ENCODE results near the gene RPL35.
A peak's percentile ranks its signal among the peaks of the same experiment; 100 is the strongest.

RPL35 gene

DNA sequence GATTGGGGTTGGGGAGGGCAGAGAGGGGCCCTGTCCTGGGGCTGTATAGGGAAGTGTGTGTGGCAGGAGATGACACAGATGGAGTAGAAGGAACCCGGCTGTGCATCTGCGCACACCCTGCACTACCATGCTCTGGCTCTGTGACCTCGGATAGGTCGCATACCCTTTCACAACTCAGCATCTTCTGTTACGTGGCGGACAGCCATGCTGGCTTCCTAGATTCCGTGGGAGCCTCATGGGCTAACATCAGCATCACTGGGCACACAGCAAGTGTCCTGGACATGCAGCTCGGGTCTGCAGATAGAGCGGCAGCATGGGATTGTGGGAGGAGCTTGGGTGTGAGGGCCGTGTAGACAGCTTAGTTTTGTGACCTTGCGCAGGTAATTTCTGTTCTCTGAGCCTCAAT lies 9.4 kb upstream of the RPL35 start:
- Histone ChIP-seq H4K20me1 (peaks cover 58 to 72% (median 64%) of the 10 kb centered on the region in 11 experiments; a peak in 21 of 22 replicates), H3K27me3 (no peaks in the 10 kb centered on the region), H3K4me2 (peak overlapping the region; percentile 93 to 100 (median 98)), H3K4me1 (peaks cover 46 to 72% (median 57%) of the 10 kb centered on the region in 10 experiments), H3K4me3 (peak overlapping the region; percentile 91 to 100 (median 98)), H3K36me3 (peaks cover 37 to 57% (median 52%) of the 10 kb centered on the region in 11 experiments), H3K9me3 (replicated peaks in 1 of 11) (no peaks in the 10 kb centered on the region), H3K27ac (peak overlapping the region; percentile 75 to 100 (median 98); a peak in 21 of 22 replicates), H3K9ac (peak overlapping the region; percentile 89 to 100 (median 97))
- TF ChIP-seq Cebpa-rat (IDR thresholded peaks at IDR 0.05) = no peak

- Histone ChIP-seq H3K4me3 (peak overlapping the region; percentile 91 to 100 (median 98)), H3K27ac (peak overlapping the region; percentile 75 to 100 (median 98)), H4K20me1 (peaks cover 54 to 67% (median 59%) of the 10 kb centered on the region in 11 experiments; a peak in 21 of 22 replicates), H3K36me3 (peaks cover 32 to 53% (median 48%) of the 10 kb centered on the region in 11 experiments), H3K9ac (peak overlapping the region; percentile 89 to 100 (median 97)), H3K4me2 (peak overlapping the region; percentile 93 to 100 (median 98)), H3K27me3 (no peaks in the 10 kb centered on the region), H3K4me1 (peaks cover 46 to 70% (median 57%) of the 10 kb centered on the region in 10 experiments), H3K9me3 (replicated peaks in 1 of 11) (no peaks in the 10 kb centered on the region)
- TF ChIP-seq Cebpa-rat (IDR thresholded peaks at IDR 0.05) = no peak
These were observed 9.0 kb upstream of the RPL35 start for GRCh38 chr9:124870723-124871122.

DNA sequence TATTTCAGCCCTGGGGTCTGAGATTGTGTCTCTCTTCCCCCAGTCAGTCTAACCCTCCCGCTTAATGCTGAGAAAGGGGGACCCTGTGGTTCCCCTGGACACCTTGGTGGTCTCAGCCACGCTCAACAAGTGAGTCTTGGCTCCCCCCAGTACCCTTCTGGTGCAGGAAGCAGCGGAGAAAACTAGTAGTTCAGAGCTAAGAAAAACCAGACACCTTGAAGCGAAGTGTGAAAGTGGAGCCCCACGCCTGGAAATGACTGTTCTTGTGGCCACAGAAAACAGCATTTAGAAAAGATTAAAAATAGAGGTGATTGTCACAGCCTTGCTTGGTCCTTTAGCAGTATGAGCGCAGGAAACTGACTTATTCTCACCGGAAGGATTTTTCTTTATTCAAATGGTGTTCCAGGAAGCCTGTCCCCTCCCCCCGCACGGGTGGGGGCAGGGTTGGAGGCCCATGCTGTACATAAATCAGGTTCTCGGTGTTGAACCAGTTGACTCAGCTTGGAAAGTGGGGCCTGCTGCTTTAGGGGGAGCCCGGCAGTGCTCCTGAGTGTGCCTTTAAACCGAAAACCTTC lies 8.3 kb upstream of the RPL35 start:
- H3K27me3 ChIP-seq = no peaks in the 10 kb centered on the region
- H4K20me1 ChIP-seq = peaks cover 48 to 61% (median 53%) of the 10 kb centered on the region in 11 experiments; a peak in 21 of 22 replicates
- peaks cover 26 to 46% (median 41%) of the 10 kb centered on the region in 11 experiments for H3K36me3 ChIP-seq
- H3K9me3 ChIP-seq (replicated peaks in 1 of 11) = no peaks in the 10 kb centered on the region
- peak overlapping the region; percentile 93 to 100 (median 98) for H3K4me2 ChIP-seq
- peak overlapping the region; percentile 75 to 100 (median 98) for H3K27ac ChIP-seq
- H3K4me1 ChIP-seq = peaks cover 46 to 63% (median 57%) of the 10 kb centered on the region in 10 experiments
- peak overlapping the region; percentile 89 to 100 (median 97) for H3K9ac ChIP-seq
- H3K4me3 ChIP-seq = peak overlapping the region; percentile 91 to 100 (median 98)
- TF ChIP-seq Cebpa-rat (IDR thresholded peaks at IDR 0.05) = no peak

- Histone ChIP-seq H3K9me3 (replicated peaks in 1 of 11) (no peaks in the 10 kb centered on the region), H3K36me3 (peaks cover 20 to 41% (median 36%) of the 10 kb centered on the region in 11 experiments), H4K20me1 (peaks cover 42 to 55% (median 47%) of the 10 kb centered on the region in 11 experiments; a peak in 21 of 22 replicates)
These were observed 7.8 kb upstream of the RPL35 start for GRCh38 chr9:124869466-124869985.

GRCh38 chr9:124868511-124869465 lies 7.0 kb upstream of the RPL35 start:
- peaks cover 35 to 48% (median 40%) of the 10 kb centered on the region in 11 experiments; a peak in 21 of 22 replicates for H4K20me1 ChIP-seq
- peak overlapping the region; percentile 93 to 100 (median 98) for H3K4me2 ChIP-seq
- peak overlapping the region; percentile 89 to 100 (median 97) for H3K9ac ChIP-seq
- H3K9me3 ChIP-seq (replicated peaks in 1 of 11) = no peaks in the 10 kb centered on the region
- H3K27ac ChIP-seq = peak overlapping the region; percentile 75 to 100 (median 98)
- H3K36me3 ChIP-seq = peaks cover 13 to 33% (median 28%) of the 10 kb centered on the region in 11 experiments
- no peaks in the 10 kb centered on the region for H3K27me3 ChIP-seq
- peaks cover 45 to 56% (median 52%) of the 10 kb centered on the region in 10 experiments for H3K4me1 ChIP-seq
- H3K4me3 ChIP-seq = peak overlapping the region; percentile 91 to 100 (median 98)
- no peak for TF ChIP-seq Cebpa-rat (IDR thresholded peaks at IDR 0.05)

More at GRCh38 chr9:124869466-124869985, 7.8 kb upstream of the RPL35 start:
- no peak for TF ChIP-seq Cebpa-rat (IDR thresholded peaks at IDR 0.05)
- Histone ChIP-seq H3K9ac (peak overlapping the region; percentile 89 to 100 (median 97)), H3K4me3 (peak overlapping the region; percentile 91 to 100 (median 98)), H3K4me1 (peaks cover 46 to 61% (median 57%) of the 10 kb centered on the region in 10 experiments), H3K27me3 (no peaks in the 10 kb centered on the region), H3K27ac (peak overlapping the region; percentile 75 to 100 (median 98)), H3K4me2 (peak overlapping the region; percentile 93 to 100 (median 98))

DNA sequence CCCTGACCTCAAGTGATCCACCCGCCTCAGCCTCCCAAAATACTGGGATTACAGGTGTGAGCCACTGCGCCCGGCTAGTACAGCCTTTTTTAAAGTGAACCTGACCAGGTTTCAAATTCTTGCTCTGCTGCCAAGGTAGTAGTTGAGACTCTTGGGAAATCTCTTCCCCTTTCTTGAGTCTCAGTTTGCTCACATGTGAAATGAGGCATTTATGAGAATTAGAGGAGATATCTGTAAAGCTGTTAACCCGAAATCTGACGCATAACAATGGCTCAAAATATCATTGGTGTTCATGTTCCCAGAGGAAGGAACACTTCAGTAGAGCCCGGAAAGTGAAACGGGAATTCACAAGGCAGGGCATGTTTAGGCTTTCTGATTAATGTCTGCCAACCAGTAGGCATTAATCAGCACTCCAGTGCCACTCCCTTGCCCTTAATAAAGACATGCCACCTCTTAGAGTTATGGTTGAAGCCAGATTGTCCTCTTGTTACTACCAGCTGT lies 1.7 kb upstream of the RPL35 start:
- peak overlapping the region in 7 of 11 experiments; percentile 17 to 100 (median 98); a peak in 7 of 22 replicates for H3K9ac ChIP-seq
- H4K20me1 ChIP-seq = peaks cover 28 to 33% (median 32%) of the 10 kb centered on the region in 11 experiments
- peak overlapping the region; percentile 66 to 97 (median 86); a peak in 19 of 22 replicates for H3K4me2 ChIP-seq
- no peaks in the 10 kb centered on the region for H3K9me3 ChIP-seq (replicated peaks in 1 of 11)
- H3K27me3 ChIP-seq = no peaks in the 10 kb centered on the region
- H3K27ac ChIP-seq = peak overlapping the region in 3 of 11 experiments; percentile 96 to 99 (median 99); a peak in 2 of 22 replicates
- no peak for TF ChIP-seq Cebpa-rat (IDR thresholded peaks at IDR 0.05)
- H3K4me1 ChIP-seq = peaks cover 51 to 59% (median 54%) of the 10 kb centered on the region in 10 experiments
- H3K36me3 ChIP-seq = peaks cover 24 to 30% (median 28%) of the 10 kb centered on the region in 11 experiments
- no peak overlapping the region for H3K4me3 ChIP-seq

DNA sequence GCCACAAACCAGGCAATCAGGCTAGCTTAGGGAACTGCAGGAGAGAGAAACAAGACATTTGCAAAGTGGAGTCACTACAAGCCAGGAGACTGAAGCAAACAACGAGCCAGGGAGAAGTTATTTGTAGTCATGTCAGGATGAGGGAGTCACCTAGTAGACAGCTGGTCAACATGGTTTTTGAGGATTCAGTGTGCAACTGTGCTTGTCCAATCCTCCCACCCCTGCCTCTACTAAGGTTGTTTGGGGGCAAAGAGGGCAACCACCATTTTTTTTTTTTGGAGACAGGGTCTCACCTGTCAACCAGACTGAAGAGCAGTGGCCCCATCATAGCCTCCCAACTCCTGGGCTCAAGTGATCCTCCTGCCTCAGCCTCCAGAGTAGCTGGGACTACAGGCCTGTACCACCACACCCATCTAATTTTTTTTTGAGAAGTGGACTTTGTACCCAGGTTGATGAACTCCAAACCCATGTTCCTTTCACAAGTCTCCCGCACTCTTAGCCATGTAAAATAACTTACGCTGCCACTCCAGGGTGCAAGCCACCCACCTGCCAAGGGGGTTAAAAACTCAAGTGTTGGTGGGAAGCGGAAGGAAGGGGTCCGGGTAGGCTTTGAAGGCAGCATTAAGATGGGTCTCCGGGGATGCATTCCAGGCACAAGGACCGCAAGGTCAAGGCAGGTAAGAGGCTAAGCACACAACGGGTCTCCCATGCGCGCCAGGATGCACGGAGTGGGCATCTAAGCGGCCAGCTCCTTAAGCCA lies 995 bp downstream of the RPL35 start:
- Histone ChIP-seq H3K4me2 (peak overlapping the region; percentile 88 to 99 (median 98)), H3K9me3 (replicated peaks in 1 of 11) (no peaks in the 10 kb centered on the region), H3K36me3 (peaks cover 44 to 56% (median 53%) of the 10 kb centered on the region in 11 experiments), H3K4me3 (peak overlapping the region; percentile 84 to 100 (median 92)), H3K4me1 (peaks cover 35 to 47% (median 41%) of the 10 kb centered on the region in 10 experiments), H3K27me3 (no peaks in the 10 kb centered on the region), H4K20me1 (peaks cover 55 to 59% (median 59%) of the 10 kb centered on the region in 11 experiments), H3K9ac (peak overlapping the region; percentile 94 to 100 (median 99)), H3K27ac (peak overlapping the region; percentile 95 to 100 (median 99))
- no peak for TF ChIP-seq Cebpa-rat (IDR thresholded peaks at IDR 0.05)

Data from BLaER1 treated with 17β-estradiol and CSF1 and Interleukin-3, amounts not matched to agents 10 nM and 100 nM (cell line).